K562 (cell line): ENCODE results near the gene KLHDC7A. TPM values are rescaled to one million over a fixed set of nuclear protein-coding genes. Genes with fewer than 3 reads are reported as not detected.

Source experiments
- ATAC-seq: fragments of 200-7000 bp; cut with Tn5 transposase; 3 replicates; pipeline ENCODE4 v1.9.1; 2020; ENCODE audit warnings: moderate library complexity
- BruUV-seq: library from RNA; stranded (reverse); fragments of 400-500 nt; replicated peaks from 2 replicates; lab custom pipeline; 2021; lab: Mats Ljungman, UMichigan
- CTCF ChIA-PET: fragments of 300-600 bp; formaldehyde crosslinking; extraction: SDS; loops from one replicate; lab custom pipeline; 2021; ENCODE audit warnings: low intra/inter-chr PET ratio; lab: Yijun Ruan, JAX
- POLR2A ChIA-PET: fragments of 300-600, 350-650 bp; sonication (Branson Sonifier 250); formaldehyde crosslinking; extraction: SDS; loops from one replicate; lab custom pipeline; 2021; ENCODE audit warnings: antibody characterized with exemption, inconsistent platforms; lab: Yijun Ruan, JAX
- DNase-seq, 4 experiments: peaks; one replicate each; pipeline versions ENCODE4 v3.0.0 to v3.0.0-alpha.2; 2011 to 2018; ENCODE audit warnings: low spot score in 3 of 4, mixed read lengths in 3 of 4; ENCODE audit errors: extremely low read depth in 1 of 4
- FAIRE-seq: peaks from 2 replicates; lab custom pipeline; 2011; peaks lifted over from hg19 to GRCh38; lab: Jason Lieb, UNC
- H2AFZ ChIP-seq: 2 replicates; pipeline ENCODE4 v1.6.0; 2011; ENCODE audit warnings: low read depth, low read length, control low read depth, inconsistent platforms
- H3K27ac ChIP-seq: fragments of 200-600 bp; 3 replicates; pipeline ENCODE4 v1.8.0; 2011; ENCODE audit warnings: low read depth, mild to moderate bottlenecking, control low read depth, inconsistent platforms, low read length, moderate library complexity, mixed read lengths; ENCODE audit errors: extremely low read depth
- H3K27me3 ChIP-seq, 2 experiments: fragments of 300-600 bp in 1 of 2; 2 replicates in 1 of 2; 3 replicates in 1 of 2; pipeline versions ENCODE4 v1.6.0 to v1.8.0; 2011; ENCODE audit warnings: inconsistent platforms in 2 of 2, low read length in 2 of 2, mild to moderate bottlenecking in 1 of 2, mixed read lengths in 1 of 2, moderate library complexity in 1 of 2; ENCODE audit not compliant: control insufficient read depth in 2 of 2, insufficient read depth in 2 of 2
- H3K36me3 ChIP-seq: fragments of 300-600 bp; 3 replicates; pipeline ENCODE4 v1.8.0; 2011; ENCODE audit warnings: mild to moderate bottlenecking, low read length, inconsistent platforms; ENCODE audit not compliant: control insufficient read depth, insufficient read depth
- H3K4me1 ChIP-seq, 2 experiments: fragments of 200-600 bp in 1 of 2; replicated peaks in 1 of 2; 2 replicates in 1 of 2; 3 replicates in 1 of 2; pipeline versions ENCODE4 v1.5.1 to v1.8.0; 2011; ENCODE audit warnings: inconsistent platforms in 2 of 2, low read length in 2 of 2, mild to moderate bottlenecking in 1 of 2, mixed read lengths in 1 of 2, moderate library complexity in 1 of 2; ENCODE audit not compliant: control insufficient read depth in 2 of 2, insufficient read depth in 2 of 2
- H3K4me2 ChIP-seq: 2 replicates; pipeline ENCODE4 v1.6.1; 2011; ENCODE audit warnings: low read length, control low read depth, inconsistent platforms, mixed read lengths; ENCODE audit not compliant: insufficient read depth
- H3K4me3 ChIP-seq: fragments of 200-600 bp; sonication (generic), shearing (Covaris generic); 2 replicates; pipeline ENCODE4 v1.5.1; 2016; ENCODE audit warnings: control low read depth, inconsistent platforms
- H3K79me2 ChIP-seq: fragments of 200-600 bp; 3 replicates; pipeline ENCODE4 v1.8.0; 2011; ENCODE audit warnings: low read length, inconsistent platforms; ENCODE audit not compliant: control insufficient read depth, insufficient read depth
- H3K9ac ChIP-seq, 2 experiments: 2 replicates each; pipeline versions ENCODE4 v1.6.0 to v1.6.1; 2011; ENCODE audit warnings: low read depth in 2 of 2, low read length in 2 of 2, control low read depth in 1 of 2, inconsistent platforms in 1 of 2, mild to moderate bottlenecking in 1 of 2, mixed read lengths in 1 of 2; ENCODE audit not compliant: insufficient read depth in 1 of 2
- H3K9me1 ChIP-seq: one replicate; pipeline ENCODE4 v1.6.0; 2011; ENCODE audit warnings: inconsistent platforms, mild to moderate bottlenecking, low read length, moderate library complexity; ENCODE audit not compliant: control insufficient read depth, insufficient read depth
- H3K9me3 ChIP-seq: replicated peaks from 2 replicates; pipeline ENCODE4 v1.5.1; 2011; ENCODE audit warnings: low read depth, low read length, inconsistent platforms; ENCODE audit not compliant: control insufficient read depth, insufficient read depth
- H4K20me1 ChIP-seq: replicated peaks from 2 replicates; pipeline ENCODE4 v1.6.1; 2011; ENCODE audit warnings: low read length, inconsistent platforms, mixed read lengths; ENCODE audit not compliant: control insufficient read depth, insufficient read depth
- FOS ChIP-seq: IDR thresholded peaks from 3 replicates; pipeline ENCODE4 v1.6.1; 2011; ENCODE audit not compliant: insufficient read length; ENCODE audit errors: extremely low read depth
- MBD2 ChIP-seq: sonication (generic); IDR thresholded peaks from 2 replicates; pipeline ENCODE4 v1.6.1; 2016; ENCODE audit warnings: low read depth, borderline replicate concordance
- OTX1 ChIP-seq: fragments of 450-650 bp; formaldehyde crosslinking; IDR thresholded peaks from 2 replicates; pipeline ENCODE4 v1.4.0; 2022; ENCODE audit warnings: mild to moderate bottlenecking
- RAD21 ChIP-seq, 2 experiments: fragments of 250-450 bp in 1 of 2; fragments of 450-650 bp in 1 of 2; sonication (Bioruptor Pico) in 1 of 2; formaldehyde crosslinking in 1 of 2; IDR thresholded peaks in 1 of 2; conservative IDR thresholded peaks in 1 of 2; 2 replicates each; pipeline versions ENCODE4 v1.4.0 to v1.8.0; 2020 to 2022; ENCODE audit warnings: mild to moderate bottlenecking in 2 of 2, moderate library complexity in 1 of 2
- WGBS: fragments of 100-300 bp; shearing (Covaris generic); methylation state at CpG from one replicate; pipeline ENCODE4 v1.1.6; 2016; ENCODE audit warnings: low coverage, mixed read lengths; ENCODE audit not compliant: insufficient coverage; ENCODE audit errors: missing lambda C conversion rate; 5-methylcytosine and 5-hydroxymethylcytosine counted together
- in situ Hi-C: fragments of 300-500 bp; cut with MboI; formaldehyde crosslinking; loops from 4 replicates; pipeline ENCODE4 v1.15.0; 2018; ENCODE audit warnings: inconsistent platforms, mixed read lengths
- intact Hi-C: fragments of 100-400 bp; cut with micrococcal nuclease; formaldehyde crosslinking; loops from 2 replicates; pipeline ENCODE4 v1.14.2; 2022
- polyA plus RNA-seq, 8 experiments: library from polyadenylated mRNA; depleted of rRNA in 4 of 8; stranded (reverse) in 5 of 8; unstranded in 3 of 8; fragments of >200 nt; fragmentation: Nextera tagmentation in 2 of 8; fragmentation: Illumina TruSeq in 1 of 8; extraction: Ambion mirVana in 2 of 8; extraction: Trizol in 1 of 8; gene quantifications; 2 replicates each; pipeline versions ENCODE4 v1.2.1 to v1.2.3, GENCODE V29; 2011 to 2014; ENCODE audit warnings: inconsistent platforms in 1 of 8, missing spikeins in 1 of 8
- total RNA-seq, 7 experiments: library from RNA; depleted of rRNA in 6 of 7; stranded (reverse); fragments of >200 nt in 6 of 7; fragmentation: Illumina TruSeq in 2 of 7; extraction: Trizol in 2 of 7; gene quantifications; 2 replicates each; pipeline versions ENCODE4 v1.2.1 to v1.2.3, GENCODE V29; 2011 to 2021; ENCODE audit warnings: low replicate concordance in 1 of 7
- TF ChIP-seq, protein P1 (sequence below): fragments of 200-400 bp; formaldehyde crosslinking; IDR thresholded peaks from 2 replicates; pipeline ENCODE4 v1.6.1; 2017; ENCODE audit warnings: mild to moderate bottlenecking, low read depth, low read length, moderate library complexity
- TF ChIP-seq, protein P2 (sequence below): fragments of 450-650 bp; IDR thresholded peaks from 2 replicates; pipeline ENCODE4 v1.6.1; 2016; ENCODE audit warnings: mild to moderate bottlenecking, moderate library complexity

KLHDC7A gene
- total and polyA plus RNA-seq, 9 of the 15 experiments (the other 6 are each of a cell fraction or from before 2014, with no cell fraction given): 0.01 to 0.02 (median 0.01) TPM; not detected in 6

DNA sequence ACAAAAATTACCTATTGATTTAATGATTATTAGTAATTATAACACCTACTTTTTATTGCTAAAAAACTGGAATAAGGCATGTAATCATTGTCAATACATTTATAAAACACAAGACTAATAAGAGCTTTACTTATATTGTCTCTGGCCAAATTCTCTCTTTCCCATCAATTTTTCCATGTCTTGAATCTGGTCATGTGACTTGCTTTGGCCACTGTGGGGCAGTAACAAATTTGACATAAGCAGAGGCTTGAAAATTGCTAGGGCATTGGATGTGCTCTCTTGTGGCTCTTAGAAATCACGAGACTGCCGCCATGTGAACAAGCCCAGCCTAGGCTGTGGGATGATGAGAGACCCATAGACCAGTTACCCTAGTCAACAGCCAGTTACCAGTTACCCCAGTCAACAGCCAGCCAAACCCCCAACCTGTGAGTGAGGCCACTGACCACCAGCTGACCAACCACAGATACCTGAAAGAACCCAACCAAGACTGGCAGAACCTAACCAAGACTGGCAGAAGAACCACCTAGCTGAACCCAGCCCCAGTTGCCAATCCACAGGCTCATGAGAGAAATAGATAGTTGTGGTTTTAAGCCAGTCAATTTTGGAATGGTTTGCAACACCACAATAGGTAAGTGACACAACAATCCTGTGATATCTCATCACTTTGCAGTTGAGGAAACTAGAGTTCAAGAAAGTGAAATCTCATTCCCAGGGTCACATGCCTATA is 8.8 kb downstream of the KLHDC7A start:
- Histone ChIP-seq H4K20me1 (peaks cover 4% of the 10 kb centered on the region; the same call in 1 of the 2 replicates), H3K9ac (no peak overlapping the region), H3K27ac (no peak overlapping the region), H3K9me3 (no peaks in the 10 kb centered on the region), H3K4me2 (no peak overlapping the region), H3K4me3 (no peak overlapping the region), H2AFZ (no peak overlapping the region), H3K36me3 (no peaks in the 10 kb centered on the region), H3K27me3 (peaks cover 0 to 2% of the 10 kb centered on the region in 2 experiments; a peak in 2 of 5 replicates), H3K4me1 (no peaks in the 10 kb centered on the region), H3K79me2 (no peaks in the 10 kb centered on the region), H3K9me1 (no peaks in the 10 kb centered on the region)
- no TSS peak for BruUV-seq
- ATAC-seq: no peak
- intact Hi-C loops: no loop called here
- no peak for DNase-seq
- ChIA-PET CTCF (no interaction called here), POLR2A (no interaction called here)
- in situ Hi-C loops: no loop called here
- WGBS: 0% methylated on average over 2 of the region's 2 CpGs
- no peak for FAIRE-seq
- TF ChIP-seq, protein P1, sequence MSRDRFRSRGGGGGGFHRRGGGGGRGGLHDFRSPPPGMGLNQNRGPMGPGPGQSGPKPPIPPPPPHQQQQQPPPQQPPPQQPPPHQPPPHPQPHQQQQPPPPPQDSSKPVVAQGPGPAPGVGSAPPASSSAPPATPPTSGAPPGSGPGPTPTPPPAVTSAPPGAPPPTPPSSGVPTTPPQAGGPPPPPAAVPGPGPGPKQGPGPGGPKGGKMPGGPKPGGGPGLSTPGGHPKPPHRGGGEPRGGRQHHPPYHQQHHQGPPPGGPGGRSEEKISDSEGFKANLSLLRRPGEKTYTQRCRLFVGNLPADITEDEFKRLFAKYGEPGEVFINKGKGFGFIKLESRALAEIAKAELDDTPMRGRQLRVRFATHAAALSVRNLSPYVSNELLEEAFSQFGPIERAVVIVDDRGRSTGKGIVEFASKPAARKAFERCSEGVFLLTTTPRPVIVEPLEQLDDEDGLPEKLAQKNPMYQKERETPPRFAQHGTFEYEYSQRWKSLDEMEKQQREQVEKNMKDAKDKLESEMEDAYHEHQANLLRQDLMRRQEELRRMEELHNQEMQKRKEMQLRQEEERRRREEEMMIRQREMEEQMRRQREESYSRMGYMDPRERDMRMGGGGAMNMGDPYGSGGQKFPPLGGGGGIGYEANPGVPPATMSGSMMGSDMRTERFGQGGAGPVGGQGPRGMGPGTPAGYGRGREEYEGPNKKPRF: no peak
- TF ChIP-seq RAD21 (CRISPR knock-in tag; conservative IDR thresholded peaks at IDR 0.05 in 1 of 2, IDR thresholded peaks at IDR 0.05 in 1 of 2): peak in 1 of 2 experiments; percentile 28; a peak in 2 of 4 replicates
- TF ChIP-seq FOS: no peak
- TF ChIP-seq, protein P2, sequence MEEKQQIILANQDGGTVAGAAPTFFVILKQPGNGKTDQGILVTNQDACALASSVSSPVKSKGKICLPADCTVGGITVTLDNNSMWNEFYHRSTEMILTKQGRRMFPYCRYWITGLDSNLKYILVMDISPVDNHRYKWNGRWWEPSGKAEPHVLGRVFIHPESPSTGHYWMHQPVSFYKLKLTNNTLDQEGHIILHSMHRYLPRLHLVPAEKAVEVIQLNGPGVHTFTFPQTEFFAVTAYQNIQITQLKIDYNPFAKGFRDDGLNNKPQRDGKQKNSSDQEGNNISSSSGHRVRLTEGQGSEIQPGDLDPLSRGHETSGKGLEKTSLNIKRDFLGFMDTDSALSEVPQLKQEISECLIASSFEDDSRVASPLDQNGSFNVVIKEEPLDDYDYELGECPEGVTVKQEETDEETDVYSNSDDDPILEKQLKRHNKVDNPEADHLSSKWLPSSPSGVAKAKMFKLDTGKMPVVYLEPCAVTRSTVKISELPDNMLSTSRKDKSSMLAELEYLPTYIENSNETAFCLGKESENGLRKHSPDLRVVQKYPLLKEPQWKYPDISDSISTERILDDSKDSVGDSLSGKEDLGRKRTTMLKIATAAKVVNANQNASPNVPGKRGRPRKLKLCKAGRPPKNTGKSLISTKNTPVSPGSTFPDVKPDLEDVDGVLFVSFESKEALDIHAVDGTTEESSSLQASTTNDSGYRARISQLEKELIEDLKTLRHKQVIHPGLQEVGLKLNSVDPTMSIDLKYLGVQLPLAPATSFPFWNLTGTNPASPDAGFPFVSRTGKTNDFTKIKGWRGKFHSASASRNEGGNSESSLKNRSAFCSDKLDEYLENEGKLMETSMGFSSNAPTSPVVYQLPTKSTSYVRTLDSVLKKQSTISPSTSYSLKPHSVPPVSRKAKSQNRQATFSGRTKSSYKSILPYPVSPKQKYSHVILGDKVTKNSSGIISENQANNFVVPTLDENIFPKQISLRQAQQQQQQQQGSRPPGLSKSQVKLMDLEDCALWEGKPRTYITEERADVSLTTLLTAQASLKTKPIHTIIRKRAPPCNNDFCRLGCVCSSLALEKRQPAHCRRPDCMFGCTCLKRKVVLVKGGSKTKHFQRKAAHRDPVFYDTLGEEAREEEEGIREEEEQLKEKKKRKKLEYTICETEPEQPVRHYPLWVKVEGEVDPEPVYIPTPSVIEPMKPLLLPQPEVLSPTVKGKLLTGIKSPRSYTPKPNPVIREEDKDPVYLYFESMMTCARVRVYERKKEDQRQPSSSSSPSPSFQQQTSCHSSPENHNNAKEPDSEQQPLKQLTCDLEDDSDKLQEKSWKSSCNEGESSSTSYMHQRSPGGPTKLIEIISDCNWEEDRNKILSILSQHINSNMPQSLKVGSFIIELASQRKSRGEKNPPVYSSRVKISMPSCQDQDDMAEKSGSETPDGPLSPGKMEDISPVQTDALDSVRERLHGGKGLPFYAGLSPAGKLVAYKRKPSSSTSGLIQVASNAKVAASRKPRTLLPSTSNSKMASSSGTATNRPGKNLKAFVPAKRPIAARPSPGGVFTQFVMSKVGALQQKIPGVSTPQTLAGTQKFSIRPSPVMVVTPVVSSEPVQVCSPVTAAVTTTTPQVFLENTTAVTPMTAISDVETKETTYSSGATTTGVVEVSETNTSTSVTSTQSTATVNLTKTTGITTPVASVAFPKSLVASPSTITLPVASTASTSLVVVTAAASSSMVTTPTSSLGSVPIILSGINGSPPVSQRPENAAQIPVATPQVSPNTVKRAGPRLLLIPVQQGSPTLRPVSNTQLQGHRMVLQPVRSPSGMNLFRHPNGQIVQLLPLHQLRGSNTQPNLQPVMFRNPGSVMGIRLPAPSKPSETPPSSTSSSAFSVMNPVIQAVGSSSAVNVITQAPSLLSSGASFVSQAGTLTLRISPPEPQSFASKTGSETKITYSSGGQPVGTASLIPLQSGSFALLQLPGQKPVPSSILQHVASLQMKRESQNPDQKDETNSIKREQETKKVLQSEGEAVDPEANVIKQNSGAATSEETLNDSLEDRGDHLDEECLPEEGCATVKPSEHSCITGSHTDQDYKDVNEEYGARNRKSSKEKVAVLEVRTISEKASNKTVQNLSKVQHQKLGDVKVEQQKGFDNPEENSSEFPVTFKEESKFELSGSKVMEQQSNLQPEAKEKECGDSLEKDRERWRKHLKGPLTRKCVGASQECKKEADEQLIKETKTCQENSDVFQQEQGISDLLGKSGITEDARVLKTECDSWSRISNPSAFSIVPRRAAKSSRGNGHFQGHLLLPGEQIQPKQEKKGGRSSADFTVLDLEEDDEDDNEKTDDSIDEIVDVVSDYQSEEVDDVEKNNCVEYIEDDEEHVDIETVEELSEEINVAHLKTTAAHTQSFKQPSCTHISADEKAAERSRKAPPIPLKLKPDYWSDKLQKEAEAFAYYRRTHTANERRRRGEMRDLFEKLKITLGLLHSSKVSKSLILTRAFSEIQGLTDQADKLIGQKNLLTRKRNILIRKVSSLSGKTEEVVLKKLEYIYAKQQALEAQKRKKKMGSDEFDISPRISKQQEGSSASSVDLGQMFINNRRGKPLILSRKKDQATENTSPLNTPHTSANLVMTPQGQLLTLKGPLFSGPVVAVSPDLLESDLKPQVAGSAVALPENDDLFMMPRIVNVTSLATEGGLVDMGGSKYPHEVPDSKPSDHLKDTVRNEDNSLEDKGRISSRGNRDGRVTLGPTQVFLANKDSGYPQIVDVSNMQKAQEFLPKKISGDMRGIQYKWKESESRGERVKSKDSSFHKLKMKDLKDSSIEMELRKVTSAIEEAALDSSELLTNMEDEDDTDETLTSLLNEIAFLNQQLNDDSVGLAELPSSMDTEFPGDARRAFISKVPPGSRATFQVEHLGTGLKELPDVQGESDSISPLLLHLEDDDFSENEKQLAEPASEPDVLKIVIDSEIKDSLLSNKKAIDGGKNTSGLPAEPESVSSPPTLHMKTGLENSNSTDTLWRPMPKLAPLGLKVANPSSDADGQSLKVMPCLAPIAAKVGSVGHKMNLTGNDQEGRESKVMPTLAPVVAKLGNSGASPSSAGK: no peak
- TF ChIP-seq OTX1: no peak
- TF ChIP-seq MBD2: no peak
